B cell (primary cell): ENCODE measurements around the gene PNPLA5. TPM values are rescaled to one million over a fixed set of nuclear protein-coding genes. Genes with fewer than 3 reads are reported as not detected.

Experiments used
- ATAC-seq: fragments of 200-7000 bp; cut with Tn5 transposase; one replicate; pipeline ENCODE4 v1.10.0; 2021; ENCODE audit warnings: low read depth, mild to moderate bottlenecking, moderate number of reproducible peaks, moderate library complexity
- CTCF ChIA-PET: fragments of 350-600 bp; sonication (Branson Sonifier 250); formaldehyde crosslinking; loops from one replicate; lab custom pipeline; 2021; ENCODE audit warnings: antibody characterized with exemption, inconsistent platforms; lab: Charles Lee
- POLR2A ChIA-PET: fragments of 350-600 bp; sonication (Branson Sonifier 250); formaldehyde crosslinking; loops from one replicate; lab custom pipeline; 2021; ENCODE audit warnings: antibody characterized with exemption; lab: Charles Lee
- DNase-seq: peaks from one replicate; pipeline ENCODE4 v3.0.0; 2013
- H2AFZ ChIP-seq: 2 replicates; pipeline ENCODE4 v1.6.1; 2012; ENCODE audit warnings: mild to moderate bottlenecking, low read depth, low read length; ENCODE audit not compliant: insufficient read depth, poor library complexity, severe bottlenecking
- H3K27ac ChIP-seq, 2 donors: 1 replicate in 1 of 2; 2 replicates in 1 of 2; pipeline ENCODE4 v1.5.1; 2012 to 2013; ENCODE audit warnings: low read length in 2 of 2, mild to moderate bottlenecking in 2 of 2, moderate library complexity in 1 of 2
- H3K27me3 ChIP-seq, 4 experiments: fragments of 200-600 bp in 1 of 4; sonication (generic) in 1 of 4; replicated peaks in 1 of 4; 1 replicate in 2 of 4; 2 replicates in 2 of 4; pipeline versions ENCODE4 v1.6.1 to v1.7.0; 2013 to 2016; ENCODE audit warnings: low read length in 3 of 4, mild to moderate bottlenecking in 2 of 4, mixed read lengths in 1 of 4, moderate library complexity in 1 of 4; ENCODE audit not compliant: insufficient read depth in 4 of 4, control insufficient read depth in 3 of 4; ENCODE audit errors: control extremely low read depth in 1 of 4
- H3K36me3 ChIP-seq, 2 experiments: replicated peaks in 1 of 2; 1 replicate in 1 of 2; 2 replicates in 1 of 2; pipeline versions ENCODE4 v1.6.1 to v1.7.1; 2013; ENCODE audit warnings: low read length in 1 of 2; ENCODE audit not compliant: insufficient read depth in 2 of 2, control insufficient read depth in 1 of 2; ENCODE audit errors: control extremely low read depth in 1 of 2, extremely low read depth in 1 of 2
- H3K4me1 ChIP-seq, 2 donors: fragments of 200-600 bp in 1 of 2; sonication (generic) in 1 of 2; 1 replicate in 1 of 2; 2 replicates in 1 of 2; pipeline versions ENCODE4 v1.5.1 to v1.6.1; 2013 to 2017; ENCODE audit warnings: low read length in 2 of 2; ENCODE audit not compliant: control insufficient read depth in 2 of 2, insufficient read depth in 2 of 2
- H3K4me2 ChIP-seq: replicated peaks from 2 replicates; pipeline ENCODE3; 2012; ENCODE audit warnings: mild to moderate bottlenecking, low read depth, low read length; ENCODE audit not compliant: poor library complexity, severe bottlenecking
- H3K4me3 ChIP-seq, 5 experiments: fragments of 200-600 bp in 1 of 5; sonication (generic) in 1 of 5; 1 replicate in 3 of 5; 2 replicates in 2 of 5; pipeline versions ENCODE4 v1.5.1 to v1.7.0; 2011 to 2016; ENCODE audit warnings: low read length in 4 of 5, mild to moderate bottlenecking in 4 of 5, low read depth in 2 of 5, control low read depth in 1 of 5, moderate library complexity in 1 of 5; ENCODE audit not compliant: insufficient read depth in 1 of 5; ENCODE audit errors: control extremely low read depth in 1 of 5, extremely low read depth in 1 of 5
- H3K79me2 ChIP-seq: fragments of 200-600 bp; sonication (generic); one replicate; pipeline ENCODE4 v1.6.0; 2016; ENCODE audit warnings: low read length; ENCODE audit not compliant: control insufficient read depth, insufficient read depth
- H3K9ac ChIP-seq: fragments of 200-600 bp; sonication (generic); 2 replicates; pipeline ENCODE4 v1.6.1; 2017; ENCODE audit warnings: mild to moderate bottlenecking, low read length, moderate library complexity
- H3K9me3 ChIP-seq, 3 donors: one replicate each; pipeline versions ENCODE4 v1.6.1 to v1.7.1; 2013; ENCODE audit warnings: low read length in 2 of 3; ENCODE audit not compliant: control insufficient read depth in 2 of 3, insufficient read depth in 1 of 3; ENCODE audit errors: control extremely low read depth in 1 of 3
- H4K20me1 ChIP-seq: 2 replicates; pipeline ENCODE4 v1.6.0; 2012; ENCODE audit warnings: mild to moderate bottlenecking, low read length; ENCODE audit not compliant: insufficient read depth, control insufficient read depth, poor library complexity, severe bottlenecking
- H3K27ac Mint-ChIP-seq: one replicate; pipeline ENCODE4 v1.8.0; 2021; ENCODE audit warnings: mixed read lengths
- H3K27me3 Mint-ChIP-seq: one replicate; pipeline ENCODE4 v1.8.0; 2021; ENCODE audit warnings: mixed read lengths
- H3K4me1 Mint-ChIP-seq: one replicate; pipeline ENCODE4 v1.8.0; 2021; ENCODE audit warnings: mixed read lengths
- H3K4me3 Mint-ChIP-seq: one replicate; pipeline ENCODE4 v1.8.0; 2021; ENCODE audit warnings: mixed read lengths
- H3K9me3 Mint-ChIP-seq: one replicate; pipeline ENCODE4 v1.8.0; 2022; ENCODE audit warnings: mixed read lengths; ENCODE audit not compliant: insufficient read depth
- CTCF ChIP-seq: fragments of 200-600 bp; IDR thresholded peaks from one replicate; pipeline ENCODE4 v1.8.0; 2022; ENCODE audit warnings: antibody characterized with exemption, mild to moderate bottlenecking
- EZH2 ChIP-seq: IDR thresholded peaks from 2 replicates; pipeline ENCODE4 v1.6.1; 2012; ENCODE audit warnings: borderline replicate concordance, low read depth, mild to moderate bottlenecking, moderate library complexity, low read length; ENCODE audit not compliant: insufficient read depth, poor library complexity, severe bottlenecking
- WGBS: methylation state at CpG from one replicate; pipeline ENCODE4 v1.1.5; 2013; ENCODE audit warnings: missing lambda C conversion rate; ENCODE audit not compliant: insufficient coverage; 5-methylcytosine and 5-hydroxymethylcytosine counted together
- intact Hi-C: fragments of 100-400 bp; cut with micrococcal nuclease; formaldehyde crosslinking; loops from one replicate; pipeline ENCODE4 v1.10.0; 2022
- polyA plus RNA-seq: library from polyadenylated mRNA; depleted of rRNA; stranded (reverse); fragments of >200 nt; gene quantifications from 2 replicates; pipeline ENCODE4 v1.2.3, GENCODE V29; 2012
- total RNA-seq, 2 donors: library from RNA; stranded (reverse); fragments of 120-200 nt in 1 of 2; gene quantifications; 1 replicate in 1 of 2; 2 replicates in 1 of 2; pipeline versions ENCODE4 v1.2.3 to v1.2.4, GENCODE V29; 2013 to 2022

The PNPLA5 gene
- total and polyA plus RNA-seq, 2 donors (not counting 1 experiment from before 2014, with no cell fraction given) = not detected

GRCh38 chr22:43883719-43884415 lies 7.9 kb downstream of the PNPLA5 start:
- POLR2A ChIA-PET = no interaction called here
- peaks cover 4% of the 10 kb centered on the region for H3K4me1 Mint-ChIP-seq
- H4K20me1 ChIP-seq = no peaks in the 10 kb centered on the region
- DNase-seq = no peak
- CTCF ChIA-PET = interaction anchor here (0.7 to 1.4 kb wide), 4 partner anchors 8 to 202 kb away, joined by 3 to 10 read pairs (median 4); partner anchors contain the start of gene PNPLA5
- WGBS = 92% methylated on average over 14 of the region's 17 CpGs
- H3K27ac ChIP-seq = no peak overlapping the region
- no peaks in the 10 kb centered on the region for H3K9me3 Mint-ChIP-seq
- ATAC-seq = no peak
- H3K27ac Mint-ChIP-seq = no peak overlapping the region
- peaks cover 0 to 3% (median 0%) of the 10 kb centered on the region in 3 donors for H3K9me3 ChIP-seq
- no peak overlapping the region for H3K9ac ChIP-seq
- TF ChIP-seq EZH2 (no peak), CTCF (no peak)
- no peak overlapping the region for H3K4me2 ChIP-seq
- intact Hi-C loops = loop anchor here (1.0 to 2.0 kb wide), 2 partner anchors 62 to 743 kb away; no protein-coding TSS in a partner anchor
- peaks cover 0 to 7% (median 0%) of the 10 kb centered on the region in 4 experiments for H3K27me3 ChIP-seq
- H3K4me1 ChIP-seq = peaks cover 0 to 5% of the 10 kb centered on the region in 2 donors
- H3K4me3 ChIP-seq = no peak overlapping the region
- H3K79me2 ChIP-seq = no peaks in the 10 kb centered on the region
- H3K27me3 Mint-ChIP-seq = peaks cover 27% of the 10 kb centered on the region
- H2AFZ ChIP-seq = no peak overlapping the region
- H3K4me3 Mint-ChIP-seq = no peak overlapping the region
- no peaks in the 10 kb centered on the region for H3K36me3 ChIP-seq

- H3K4me1 ChIP-seq = peaks cover 0 to 5% of the 10 kb centered on the region in 2 donors
- POLR2A ChIA-PET = no interaction called here
- H3K9ac ChIP-seq = no peak overlapping the region
- no peak overlapping the region for H3K4me2 ChIP-seq
- H3K4me3 Mint-ChIP-seq = no peak overlapping the region
- DNase-seq = peak; percentile 58
- H3K4me3 ChIP-seq = no peak overlapping the region
- TF ChIP-seq CTCF (peak; percentile 59), EZH2 (no peak)
- H3K9me3 ChIP-seq = peaks cover 0 to 3% (median 0%) of the 10 kb centered on the region in 3 donors
- CTCF ChIA-PET = interaction anchor here (0.7 to 1.4 kb wide), 5 partner anchors 9 to 203 kb away, joined by 3 to 10 read pairs (median 3); partner anchors contain the start of gene PNPLA5
- no peak overlapping the region for H2AFZ ChIP-seq
- H3K79me2 ChIP-seq = no peaks in the 10 kb centered on the region
- no peaks in the 10 kb centered on the region for H4K20me1 ChIP-seq
- no peaks in the 10 kb centered on the region for H3K36me3 ChIP-seq
- no peak overlapping the region for H3K27ac ChIP-seq
- intact Hi-C loops = loop anchor here (1.0 to 2.0 kb wide), 2 partner anchors 63 to 744 kb away; no protein-coding TSS in a partner anchor
- H3K27me3 Mint-ChIP-seq = peaks cover 29% of the 10 kb centered on the region
- H3K9me3 Mint-ChIP-seq = no peaks in the 10 kb centered on the region
- H3K4me1 Mint-ChIP-seq = peaks cover 4% of the 10 kb centered on the region
- no peak overlapping the region for H3K27ac Mint-ChIP-seq
- 26% methylated on average over 9 of the region's 14 CpGs for whole genome bisulfite sequencing
- no peak for ATAC-seq
- H3K27me3 ChIP-seq = peaks cover 0 to 4% (median 0%) of the 10 kb centered on the region in 4 experiments
These were observed 8.7 kb downstream of the PNPLA5 start for GRCh38 chr22:43883012-43883661.
